Measurements from ENCODE around the gene PIGQ.
A peak's percentile ranks its signal among the peaks of the same experiment; 100 is the strongest.

Gene PIGQ

GRCh38 chr16:624526-625070 lies 54.8 kb downstream of the PIGQ start:
- peaks cover 10% of the 10 kb centered on the region for H3K36me3 ChIP-seq (ENCODE audit: low read depth)
- no peaks in the 10 kb centered on the region for H3K27me3 ChIP-seq (ENCODE audit: insufficient read depth, poor library complexity, severe bottlenecking)
- no peak for TF ChIP-seq CTCF (IDR thresholded peaks at IDR 0.05; ENCODE audit: poor library complexity, severe bottlenecking)
- no peak overlapping the region for H3K27ac ChIP-seq (ENCODE audit: poor library complexity, severe bottlenecking)
- DNase-seq (ENCODE audit: low spot score) (no peak), ATAC-seq (ENCODE audit: low read depth) (no peak)
- H3K9me3 ChIP-seq (ENCODE audit: severe bottlenecking), result no peaks in the 10 kb centered on the region
- peaks cover 24% of the 10 kb centered on the region for H3K4me1 ChIP-seq (ENCODE audit: insufficient read depth, poor library complexity, severe bottlenecking)
- H3K4me3 ChIP-seq (ENCODE audit: severe bottlenecking), result no peak overlapping the region

- Histone ChIP-seq H3K9me3 (ENCODE audit: severe bottlenecking) (no peaks in the 10 kb centered on the region), H3K4me1 (ENCODE audit: insufficient read depth, poor library complexity, severe bottlenecking) (peaks cover 24% of the 10 kb centered on the region), H3K36me3 (ENCODE audit: low read depth) (peaks cover 10% of the 10 kb centered on the region), H3K4me3 (ENCODE audit: severe bottlenecking) (no peak overlapping the region), H3K27me3 (ENCODE audit: insufficient read depth, poor library complexity, severe bottlenecking) (no peaks in the 10 kb centered on the region), H3K27ac (ENCODE audit: poor library complexity, severe bottlenecking) (no peak overlapping the region)
- DNase-seq (ENCODE audit: low spot score) (peak; percentile 65), ATAC-seq (ENCODE audit: low read depth) (no peak)
- no peak for TF ChIP-seq CTCF (IDR thresholded peaks at IDR 0.05; ENCODE audit: poor library complexity, severe bottlenecking)
Measured at GRCh38 chr16:625117-625976, 55.6 kb downstream of the PIGQ start.

- H3K27ac ChIP-seq (ENCODE audit: poor library complexity, severe bottlenecking), result peak overlapping the region; percentile 23
- peaks cover 27% of the 10 kb centered on the region for H3K4me1 ChIP-seq (ENCODE audit: insufficient read depth, poor library complexity, severe bottlenecking)
- no peak overlapping the region for H3K4me3 ChIP-seq (ENCODE audit: severe bottlenecking)
- no peaks in the 10 kb centered on the region for H3K9me3 ChIP-seq (ENCODE audit: severe bottlenecking)
- no peak for ATAC-seq (ENCODE audit: low read depth)
- H3K27me3 ChIP-seq (ENCODE audit: insufficient read depth, poor library complexity, severe bottlenecking), result no peaks in the 10 kb centered on the region
- DNase-seq (ENCODE audit: low spot score), result peak; percentile 47
- no peak for TF ChIP-seq CTCF (IDR thresholded peaks at IDR 0.05; ENCODE audit: poor library complexity, severe bottlenecking)
- H3K36me3 ChIP-seq (ENCODE audit: low read depth), result peaks cover 10% of the 10 kb centered on the region
Measured at GRCh38 chr16:625977-626765, 56.4 kb downstream of the PIGQ start.

GRCh38 chr16:626787-627453 lies 57.2 kb downstream of the PIGQ start:
- Histone ChIP-seq H3K27me3 (ENCODE audit: insufficient read depth, poor library complexity, severe bottlenecking) (no peaks in the 10 kb centered on the region), H3K36me3 (ENCODE audit: low read depth) (peaks cover 10% of the 10 kb centered on the region), H3K4me1 (ENCODE audit: insufficient read depth, poor library complexity, severe bottlenecking) (peaks cover 21% of the 10 kb centered on the region), H3K9me3 (ENCODE audit: severe bottlenecking) (no peaks in the 10 kb centered on the region), H3K27ac (ENCODE audit: poor library complexity, severe bottlenecking) (peak overlapping the region; percentile 23), H3K4me3 (ENCODE audit: severe bottlenecking) (no peak overlapping the region)
- TF ChIP-seq CTCF (IDR thresholded peaks at IDR 0.05; ENCODE audit: poor library complexity, severe bottlenecking), result no peak
- ATAC-seq (ENCODE audit: low read depth) (peak; percentile 80), DNase-seq (ENCODE audit: low spot score) (peak; percentile 91)
